HL-60 (cell line): ENCODE data around the gene OSBPL5.

Experiments
- DNase-seq, 2 experiments: peaks; one replicate each; pipeline ENCODE4 v3.0.0-alpha.2; 2010 to 2020; ENCODE audit warnings: low read depth in 1 of 2, low spot score in 1 of 2
- H3K27ac ChIP-seq: fragments of 250-450 bp; sonication (Bioruptor Pico); replicated peaks from 2 replicates; pipeline ENCODE4 v1.5.1; 2020; ENCODE audit warnings: mild to moderate bottlenecking, moderate library complexity
- H3K27me3 ChIP-seq: fragments of 250-450 bp; sonication (Bioruptor Pico); 2 replicates; pipeline ENCODE4 v1.5.1; 2021; ENCODE audit warnings: mild to moderate bottlenecking, moderate library complexity; ENCODE audit not compliant: insufficient read depth, poor library complexity, severe bottlenecking
- H3K4me3 ChIP-seq: replicated peaks from 2 replicates; pipeline ENCODE4 v1.5.1; 2011; ENCODE audit warnings: mild to moderate bottlenecking, control low read depth, low read length; ENCODE audit not compliant: insufficient read depth
- CTCF ChIP-seq: IDR thresholded peaks from one replicate; pipeline ENCODE4 v1.5.1; 2011; ENCODE audit warnings: low read length, control low read depth, inconsistent platforms; ENCODE audit not compliant: insufficient read depth
- GABPA ChIP-seq: IDR thresholded peaks from 2 replicates; pipeline ENCODE4 v1.6.1; 2012; ENCODE audit warnings: low read depth
- POLR2AphosphoS5 ChIP-seq: IDR thresholded peaks from 2 replicates; pipeline ENCODE4 v1.6.1; 2012; ENCODE audit warnings: low read depth
- REST ChIP-seq: IDR thresholded peaks from 2 replicates; pipeline ENCODE4 v1.6.1; 2012; ENCODE audit warnings: low read depth; ENCODE audit not compliant: insufficient replicate concordance
- SPI1 ChIP-seq: IDR thresholded peaks from 2 replicates; pipeline ENCODE4 v1.6.1; 2012; ENCODE audit warnings: low read depth, mild to moderate bottlenecking, borderline replicate concordance

Gene OSBPL5

GRCh38 chr11:3055891-3056290 lies 109.2 kb downstream of the OSBPL5 start:
- no peak for DNase-seq
- H3K27ac ChIP-seq = no peak overlapping the region
- H3K4me3 ChIP-seq = no peak overlapping the region; the same call in 1 of the 2 replicates
- no peak for TF ChIP-seq GABPA
- TF ChIP-seq SPI1 = no peak
- no peak for TF ChIP-seq REST
- TF ChIP-seq POLR2AphosphoS5 = no peak
- TF ChIP-seq CTCF = no peak
- no peaks in the 10 kb centered on the region for H3K27me3 ChIP-seq

- DNase-seq = no peak
- no peaks in the 10 kb centered on the region for H3K27me3 ChIP-seq
- TF ChIP-seq REST = no peak
- TF ChIP-seq CTCF = no peak
- TF ChIP-seq GABPA = no peak
- no peak for TF ChIP-seq POLR2AphosphoS5
- no peak for TF ChIP-seq SPI1
- no peak overlapping the region for H3K27ac ChIP-seq
- H3K4me3 ChIP-seq = no peak overlapping the region
Measured at GRCh38 chr11:3052567-3052966, 112.5 kb downstream of the OSBPL5 start.

DNA sequence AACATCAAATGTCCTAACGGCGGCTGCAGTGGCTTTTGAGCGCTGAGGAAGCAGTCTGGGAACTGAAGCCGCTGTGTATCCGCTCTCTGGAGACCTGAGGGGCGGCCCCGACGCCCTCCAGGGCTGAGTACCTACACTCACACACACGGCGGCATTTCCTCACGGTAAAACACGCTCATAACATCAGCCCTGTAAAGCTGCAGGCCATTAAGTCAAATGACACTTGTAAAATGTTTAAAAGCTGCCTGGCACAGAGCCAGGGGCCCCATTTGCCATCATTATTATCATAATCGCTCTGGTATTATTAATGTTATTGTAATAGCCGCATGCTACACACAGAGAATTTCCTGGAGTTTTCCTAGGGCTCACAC lies 113.0 kb downstream of the OSBPL5 start:
- DNase-seq = no peak
- TF ChIP-seq POLR2AphosphoS5 = no peak
- TF ChIP-seq CTCF = no peak
- TF ChIP-seq REST = no peak
- no peak for TF ChIP-seq SPI1
- TF ChIP-seq GABPA = no peak
- H3K27ac ChIP-seq = no peak overlapping the region
- no peak overlapping the region for H3K4me3 ChIP-seq
- H3K27me3 ChIP-seq = no peaks in the 10 kb centered on the region
